ENCODE measurements around the gene GLO1.

The GLO1 gene

GRCh38 chr6:38720295-38720694, 17.4 kb upstream of the GLO1 start:
- TF ChIP-seq ZFX (IDR thresholded peaks at IDR 0.05) (no peak), CTCF (conservative IDR thresholded peaks at IDR 0.05) (peak; percentile 27)
- no peak overlapping the region for H3K27ac ChIP-seq

DNA sequence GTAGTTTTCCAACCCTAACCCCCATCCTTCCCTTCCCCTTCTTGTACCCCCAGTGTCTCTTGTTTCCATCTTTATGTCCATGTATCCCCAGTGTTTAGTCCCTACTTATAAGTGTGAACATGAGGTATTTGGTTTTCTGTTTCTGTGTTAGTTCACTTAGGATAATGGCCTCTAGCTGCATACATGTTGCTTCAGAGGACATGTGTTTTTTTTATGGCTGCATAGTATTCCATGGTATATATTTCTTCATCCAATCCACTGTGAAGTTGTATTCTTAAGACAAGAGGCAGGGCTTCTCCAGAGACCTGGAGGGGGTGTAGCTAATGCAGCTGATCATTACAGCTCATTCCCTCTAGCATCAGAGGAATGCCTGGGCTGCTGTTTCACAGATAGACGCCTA, 16.4 kb upstream of the GLO1 start:
- H3K27ac ChIP-seq = no peak overlapping the region
- TF ChIP-seq ZFX (IDR thresholded peaks at IDR 0.05) = no peak
- TF ChIP-seq CTCF (conservative IDR thresholded peaks at IDR 0.05) = no peak

DNA sequence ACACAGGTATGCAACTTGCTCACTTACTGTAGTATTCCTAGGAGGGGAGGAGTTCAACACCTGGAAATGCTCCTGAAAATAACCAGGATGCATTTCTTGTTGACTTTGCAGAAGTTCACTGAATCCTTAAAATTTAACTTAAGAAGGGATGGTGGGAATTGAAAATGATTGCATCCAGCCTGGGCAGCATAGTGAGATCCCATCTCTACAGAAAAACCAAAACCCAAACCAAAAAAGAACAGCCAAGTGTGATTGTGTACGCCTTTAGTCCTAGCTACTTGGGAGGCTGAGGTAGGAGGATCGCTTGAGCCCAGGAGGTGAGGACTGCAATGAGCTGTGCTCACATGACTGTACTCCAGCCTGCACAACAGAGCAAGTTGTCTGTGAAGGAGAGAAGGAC, 13.9 kb upstream of the GLO1 start:
- no peak overlapping the region for H3K27ac ChIP-seq
- TF ChIP-seq CTCF (conservative IDR thresholded peaks at IDR 0.05) = no peak
- TF ChIP-seq ZFX (IDR thresholded peaks at IDR 0.05) = no peak

DNA sequence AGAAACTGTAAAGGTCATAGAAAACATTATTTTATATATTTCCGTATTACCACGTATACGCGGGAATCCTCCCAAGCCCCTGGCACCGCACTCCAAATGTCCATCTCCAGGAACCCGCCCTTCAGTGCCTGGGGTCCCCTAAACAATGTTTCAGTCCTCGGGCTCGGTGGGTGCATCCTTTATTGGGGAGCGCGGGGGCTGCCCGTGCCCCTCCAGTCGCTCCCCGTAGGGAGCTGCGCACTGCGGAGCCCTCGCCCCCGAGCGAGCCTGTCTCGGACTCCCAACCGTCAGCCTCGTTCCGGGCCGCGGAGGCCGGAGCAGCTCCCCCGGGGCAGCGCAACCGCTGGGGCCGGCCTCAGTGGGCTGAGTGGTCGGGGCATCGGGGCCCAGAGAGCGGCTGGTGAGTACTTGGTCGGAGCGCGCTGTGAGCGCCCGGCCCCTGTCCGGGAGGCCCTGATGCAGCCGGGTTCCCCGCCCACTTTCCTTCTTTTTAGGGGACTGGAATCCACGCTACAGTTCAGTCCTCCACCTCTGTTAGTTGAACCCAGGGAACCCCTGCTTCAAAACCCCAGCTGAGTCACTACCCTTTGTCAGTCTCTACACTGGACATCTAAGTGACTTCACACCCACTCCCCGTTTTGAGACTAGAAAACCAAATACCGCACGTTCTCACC, 12.2 kb upstream of the GLO1 start, which contains the start of gene DNAH8:
DNAH8 (plus strand) TSS at position 296 of the 674 bp plus-strand sequence. CDS start 7,499 bp downstream, outside the sequence.
- TF ChIP-seq ZFX (IDR thresholded peaks at IDR 0.05) (no peak), CTCF (conservative IDR thresholded peaks at IDR 0.05) (no peak)
- no peak within 1 kb of the TSS for H3K27ac ChIP-seq

GRCh38 chr6:38714239-38715015, 11.5 kb upstream of the GLO1 start:
- no peak overlapping the region for H3K27ac ChIP-seq

GRCh38 chr6:38713812-38714211, 10.9 kb upstream of the GLO1 start:
- TF ChIP-seq ZFX (IDR thresholded peaks at IDR 0.05) = no peak
- no peak for TF ChIP-seq CTCF (conservative IDR thresholded peaks at IDR 0.05)

More at GRCh38 chr6:38714239-38715015, 11.5 kb upstream of the GLO1 start:
- TF ChIP-seq ZFX (IDR thresholded peaks at IDR 0.05) (no peak), CTCF (conservative IDR thresholded peaks at IDR 0.05) (no peak)

DNA sequence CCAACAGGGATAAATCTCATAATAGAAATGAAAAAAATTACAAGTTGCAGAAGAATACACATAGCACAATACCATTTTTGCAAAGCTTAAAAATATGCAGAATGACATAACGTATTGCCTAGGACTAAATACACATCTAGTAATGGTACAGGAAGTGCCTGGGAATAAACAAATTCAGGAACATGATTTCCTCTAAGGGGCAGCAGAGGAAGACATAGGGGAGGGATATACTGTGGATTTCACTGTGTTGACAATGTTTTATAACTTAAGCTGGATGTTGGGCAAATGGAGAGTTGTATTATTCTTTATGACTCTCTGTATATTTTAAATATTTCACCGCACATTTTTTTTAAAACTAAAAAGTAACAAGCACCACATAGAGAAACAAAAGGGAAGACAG, 5.6 kb upstream of the GLO1 start:
- no peak for TF ChIP-seq ZFX (IDR thresholded peaks at IDR 0.05)
- no peak; the same call in none of the 2 replicates for TF ChIP-seq CTCF (conservative IDR thresholded peaks at IDR 0.05)
- no peak overlapping the region for H3K27ac ChIP-seq

More at GRCh38 chr6:38713812-38714211, 10.9 kb upstream of the GLO1 start:
- no peak overlapping the region for H3K27ac ChIP-seq
